MCF 10A (cell line): ENCODE measurements around the gene CNGA3. TPM values are rescaled to one million over a fixed set of nuclear protein-coding genes. Genes with fewer than 3 reads are reported as not detected.
"Not testable (repeated sequence)": the region's sequence is repeated elsewhere in the genome, so short reads cannot be mapped to it uniquely, and the experiment has no call there.

Experiments
- BruUV-seq: library from RNA; stranded (reverse); fragments of 400-500 nt; replicated peaks from 2 replicates; lab custom pipeline; 2021; lab: Mats Ljungman, UMichigan
- CTCF ChIA-PET: fragments of 300-600 bp; sonication (Branson Sonifier 250); formaldehyde crosslinking; extraction: SDS; loops from one replicate; lab custom pipeline; 2021; ENCODE audit warnings: antibody characterized with exemption, inconsistent platforms; lab: Yijun Ruan, JAX
- POLR2A ChIA-PET: fragments of 300-600, 350-650 bp; sonication (Branson Sonifier 250); formaldehyde crosslinking; extraction: SDS; loops from one replicate; lab custom pipeline; 2020; ENCODE audit warnings: antibody characterized with exemption, inconsistent platforms; lab: Yijun Ruan, JAX
- DNase-seq: peaks from one replicate; pipeline ENCODE4 v3.0.0-alpha.2; 2018; ENCODE audit not compliant: unreplicated experiment
- H3K27ac Mint-ChIP-seq: one replicate; pipeline ENCODE4 v1.8.0; 2022; ENCODE audit warnings: mild to moderate bottlenecking, low read depth, mixed read lengths; ENCODE audit not compliant: unreplicated experiment
- H3K27me3 Mint-ChIP-seq: one replicate; pipeline ENCODE4 v1.8.0; 2022; ENCODE audit warnings: mixed read lengths; ENCODE audit not compliant: insufficient read depth, unreplicated experiment
- H3K36me3 Mint-ChIP-seq: one replicate; pipeline ENCODE4 v1.8.0; 2022; ENCODE audit warnings: mild to moderate bottlenecking, moderate library complexity, mixed read lengths; ENCODE audit not compliant: insufficient read depth, unreplicated experiment
- H3K4me1 Mint-ChIP-seq: one replicate; pipeline ENCODE4 v1.8.0; 2022; ENCODE audit warnings: mixed read lengths; ENCODE audit not compliant: insufficient read depth, unreplicated experiment
- H3K4me3 Mint-ChIP-seq: one replicate; pipeline ENCODE4 v1.8.0; 2022; ENCODE audit warnings: mild to moderate bottlenecking, moderate library complexity, mixed read lengths; ENCODE audit not compliant: unreplicated experiment
- H3K9me3 Mint-ChIP-seq: one replicate; pipeline ENCODE4 v1.8.0; 2022; ENCODE audit warnings: mixed read lengths; ENCODE audit not compliant: unreplicated experiment
- intact Hi-C: fragments of 100-400 bp; cut with micrococcal nuclease; formaldehyde crosslinking; loops from 2 replicates; pipeline ENCODE4 v1.14.1; 2022
- total RNA-seq: library from RNA; stranded (reverse); gene quantifications from 2 replicates; pipeline ENCODE4 v1.2.3, GENCODE V29; 2022
- TF ChIP-seq, protein P1 (sequence below): fragments of 200-600 bp; IDR thresholded peaks from one replicate; pipeline ENCODE4 v1.8.0; 2022; ENCODE audit warnings: antibody characterized with exemption, mild to moderate bottlenecking; ENCODE audit not compliant: unreplicated experiment

CNGA3 gene
- total RNA-seq, 1 experiment from 2014 or later, result not detected

GRCh38 chr2:98299211-98299905 is 46.9 kb upstream of the CNGA3 start:
- no TSS peak for BruUV-seq
- no peaks in the 10 kb centered on the region for H3K36me3 Mint-ChIP-seq
- no peak for DNase-seq
- H3K9me3 Mint-ChIP-seq, result no peaks in the 10 kb centered on the region
- H3K4me3 Mint-ChIP-seq, result no peak overlapping the region
- no peak overlapping the region for H3K27ac Mint-ChIP-seq
- intact Hi-C loops, result no loop called here
- POLR2A ChIA-PET, result no interaction called here
- H3K27me3 Mint-ChIP-seq, result peaks cover 67% of the 10 kb centered on the region
- H3K4me1 Mint-ChIP-seq, result no peaks in the 10 kb centered on the region
- TF ChIP-seq, protein P1, sequence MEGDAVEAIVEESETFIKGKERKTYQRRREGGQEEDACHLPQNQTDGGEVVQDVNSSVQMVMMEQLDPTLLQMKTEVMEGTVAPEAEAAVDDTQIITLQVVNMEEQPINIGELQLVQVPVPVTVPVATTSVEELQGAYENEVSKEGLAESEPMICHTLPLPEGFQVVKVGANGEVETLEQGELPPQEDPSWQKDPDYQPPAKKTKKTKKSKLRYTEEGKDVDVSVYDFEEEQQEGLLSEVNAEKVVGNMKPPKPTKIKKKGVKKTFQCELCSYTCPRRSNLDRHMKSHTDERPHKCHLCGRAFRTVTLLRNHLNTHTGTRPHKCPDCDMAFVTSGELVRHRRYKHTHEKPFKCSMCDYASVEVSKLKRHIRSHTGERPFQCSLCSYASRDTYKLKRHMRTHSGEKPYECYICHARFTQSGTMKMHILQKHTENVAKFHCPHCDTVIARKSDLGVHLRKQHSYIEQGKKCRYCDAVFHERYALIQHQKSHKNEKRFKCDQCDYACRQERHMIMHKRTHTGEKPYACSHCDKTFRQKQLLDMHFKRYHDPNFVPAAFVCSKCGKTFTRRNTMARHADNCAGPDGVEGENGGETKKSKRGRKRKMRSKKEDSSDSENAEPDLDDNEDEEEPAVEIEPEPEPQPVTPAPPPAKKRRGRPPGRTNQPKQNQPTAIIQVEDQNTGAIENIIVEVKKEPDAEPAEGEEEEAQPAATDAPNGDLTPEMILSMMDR, result no peak
- CTCF ChIA-PET, result interaction anchor here (1.0 kb wide), 1 partner anchor 25 kb away, joined by 3 read pairs; no protein-coding TSS in a partner anchor

DNA sequence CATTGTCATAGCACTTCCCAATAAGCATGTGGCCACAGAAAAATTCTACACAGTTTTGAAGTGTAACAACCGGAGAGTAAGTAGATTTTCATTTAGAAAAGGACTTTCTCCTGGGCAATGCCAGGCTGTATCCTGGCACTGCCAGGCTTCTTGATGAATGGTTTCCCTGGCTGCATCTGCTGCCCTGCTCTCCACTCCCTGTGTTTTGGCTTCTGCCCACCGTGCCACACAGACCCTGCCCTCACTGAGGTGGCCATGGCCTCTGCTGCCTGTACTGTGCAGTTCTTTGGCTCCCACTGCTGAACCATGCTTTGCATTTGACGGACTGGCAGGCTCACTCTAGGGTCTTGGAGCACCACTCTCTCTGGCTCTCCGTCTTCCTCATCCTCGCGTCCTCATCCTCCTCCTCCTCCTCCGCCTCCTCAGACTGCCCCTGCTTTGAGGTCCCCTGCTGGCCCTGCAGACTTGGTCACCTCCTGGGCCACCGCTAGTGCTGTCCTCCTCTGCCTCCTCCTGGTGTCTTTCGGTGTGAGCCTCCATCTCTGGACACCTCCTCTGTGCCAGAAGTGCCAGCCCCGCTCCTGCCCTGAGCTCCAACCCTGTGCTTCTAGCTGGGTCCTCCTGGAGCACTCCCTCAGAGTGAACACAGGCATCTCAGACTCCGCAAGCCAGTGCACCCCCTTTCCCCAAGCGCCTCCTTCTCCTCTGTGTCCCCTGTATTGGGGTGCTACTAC is 45.9 kb upstream of the CNGA3 start:
- no peaks in the 10 kb centered on the region for H3K9me3 Mint-ChIP-seq
- BruUV-seq, result no TSS peak
- no peak overlapping the region for H3K4me3 Mint-ChIP-seq
- ChIA-PET POLR2A (no interaction called here), CTCF (no interaction called here)
- intact Hi-C loops, result no loop called here
- H3K27me3 Mint-ChIP-seq, result peaks cover 66% of the 10 kb centered on the region
- no peak for DNase-seq
- TF ChIP-seq, protein P1, result no peak
- no peak overlapping the region for H3K27ac Mint-ChIP-seq
- H3K4me1 Mint-ChIP-seq, result no peaks in the 10 kb centered on the region
- H3K36me3 Mint-ChIP-seq, result no peaks in the 10 kb centered on the region

- H3K27ac Mint-ChIP-seq, result no peak overlapping the region
- ChIA-PET CTCF (no interaction called here), POLR2A (no interaction called here)
- no peak overlapping the region for H3K4me3 Mint-ChIP-seq
- TF ChIP-seq, protein P1, result no peak
- BruUV-seq, result no TSS peak
- intact Hi-C loops, result no loop called here
- peaks cover 66% of the 10 kb centered on the region for H3K27me3 Mint-ChIP-seq
- H3K9me3 Mint-ChIP-seq, result no peaks in the 10 kb centered on the region
- no peaks in the 10 kb centered on the region for H3K4me1 Mint-ChIP-seq
- H3K36me3 Mint-ChIP-seq, result no peaks in the 10 kb centered on the region
- peak; percentile 6 for DNase-seq
These were observed 44.8 kb upstream of the CNGA3 start for GRCh38 chr2:98301469-98301868.

DNA sequence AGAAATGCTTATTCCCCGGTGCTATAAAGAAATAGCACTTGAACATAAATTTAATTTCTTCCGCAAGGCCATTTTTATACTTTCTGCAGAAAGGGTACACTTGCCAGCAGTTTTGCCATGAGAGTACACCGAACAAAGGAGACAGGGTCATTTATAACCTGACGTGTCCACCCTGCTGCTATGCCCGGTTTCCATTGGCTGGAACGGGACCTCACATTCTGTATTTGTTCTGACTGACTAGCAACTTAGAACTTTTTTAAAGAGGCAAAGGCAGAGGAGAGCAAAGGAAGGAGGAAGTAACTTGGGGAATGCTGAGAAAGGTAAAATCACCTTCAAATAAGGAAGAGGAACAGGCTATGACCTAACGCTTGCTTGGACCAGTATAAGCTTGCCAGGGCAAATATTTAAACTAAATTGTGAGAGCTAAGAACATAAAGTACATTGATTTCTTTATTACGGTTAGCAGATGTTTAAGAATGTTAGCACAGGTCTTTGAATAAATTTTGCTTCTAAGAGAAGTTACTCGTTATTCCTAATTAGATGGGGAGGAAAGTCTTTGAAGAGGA is 39.0 kb upstream of the CNGA3 start:
- not testable (repeated sequence) for H3K36me3 Mint-ChIP-seq, BruUV-seq, H3K9me3 Mint-ChIP-seq

More for the DNA sequence above, 39.0 kb upstream of the CNGA3 start:
- POLR2A ChIA-PET, DNase-seq, intact Hi-C loops, H3K4me1 Mint-ChIP-seq, H3K4me3 Mint-ChIP-seq, H3K27ac Mint-ChIP-seq: not testable (repeated sequence)
- CTCF ChIA-PET, result interaction anchor here (0.6 to 1.2 kb wide), 3 partner anchors 15 to 357 kb away, joined by 3 read pairs; no protein-coding TSS in a partner anchor
- H3K27me3 Mint-ChIP-seq, result peaks cover 30% of the 10 kb centered on the region
